Vein endothelial cell (primary cell): ENCODE results near the gene KCNK16. TPM values are rescaled to one million over a fixed set of nuclear protein-coding genes. Genes with fewer than 3 reads are reported as not detected.

Experiments used
- total RNA-seq: library from RNA; depleted of rRNA; stranded (reverse); fragments of >200 nt; gene quantifications from 2 replicates; pipeline ENCODE4 v1.2.3, GENCODE V29; 2012

KCNK16 gene
- total RNA-seq: not detected in 2 replicates

DNA sequence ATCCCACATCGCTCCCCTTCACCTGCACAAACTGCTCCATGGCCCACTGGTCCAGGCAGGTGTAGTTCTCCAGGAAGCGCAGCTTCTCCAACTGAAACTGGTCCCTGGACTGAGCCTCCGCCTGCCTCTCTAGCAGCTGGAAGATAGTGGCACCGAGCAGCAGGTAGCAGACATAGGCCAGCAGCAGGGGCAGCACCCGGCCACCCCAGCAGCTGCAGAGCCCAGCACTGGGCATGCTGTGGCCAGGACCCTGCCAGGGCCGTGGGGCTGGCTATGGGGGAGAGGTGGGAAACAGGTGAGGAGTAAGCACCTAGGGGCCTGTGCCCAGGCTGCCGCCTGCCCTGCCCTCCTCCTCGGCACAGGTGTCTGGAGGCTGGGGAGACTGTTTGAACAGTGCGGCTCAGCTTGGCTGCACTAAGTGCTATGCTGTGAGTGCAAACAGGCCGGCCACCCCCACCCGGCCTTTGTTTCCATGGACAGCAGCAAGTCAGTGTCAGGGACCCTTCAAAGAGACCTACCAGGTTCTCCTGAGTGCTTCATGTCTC, at the start of gene KCNK16:
Gene KCNK16, minus strand, starts transcription at position 397 of the 545 bp plus-strand sequence. Its CDS starts 162 bp downstream, at position 235.

GRCh38 chr6:39314273-39314795, 8.2 kb downstream of the KCNK16 start, which contains the start of gene KCNK17:
TSS of gene KCNK17 (minus strand) at chr6:39314419. CDS start at chr6:39314320, 99 bp downstream.

Other genes starting within 250 kb of the KCNK16 start
- gene SAYSD1, start 207.5 kb downstream of the KCNK16 start, total RNA-seq: 18.0 and 18.2 TPM in 2 replicates
- gene KCNK5, start 93.2 kb downstream of the KCNK16 start, total RNA-seq: not detected in 2 replicates
- gene KCNK17, start 8.3 kb downstream of the KCNK16 start, total RNA-seq: not detected in 2 replicates